Skin epidermis (tissue), 12 donors: Measurements from ENCODE around the gene LMOD2.
"Not testable (repeated sequence)": the region's sequence is repeated elsewhere in the genome, so short reads cannot be mapped to it uniquely, and the experiment has no call there.

ENCODE experiments used
- H3K27ac ChIP-seq, 21 experiments: fragments of 200-600 bp; sonication (generic) in 11 of 21; one replicate each; pipeline ENCODE4 v1.5.0; 2020; ENCODE audit warnings: mild to moderate bottlenecking in 3 of 21, inconsistent platforms in 2 of 21, moderate library complexity in 2 of 21
- H3K4me3 ChIP-seq, 7 experiments: fragments of 200-600 bp; sonication (generic) in 2 of 7; one replicate each; pipeline ENCODE4 v1.5.0; 2020; ENCODE audit warnings: inconsistent platforms in 2 of 7, mild to moderate bottlenecking in 2 of 7, moderate library complexity in 1 of 7

LMOD2 gene

GRCh38 chr7:123655614-123656013 is at the start of gene LMOD2:
Gene LMOD2 (plus strand): TSS chr7:123655866. CDS start chr7:123655964, 98 bp downstream.
- H3K27ac ChIP-seq = no peak within 1 kb of the TSS
- H3K4me3 ChIP-seq = no peak within 1 kb of the TSS

GRCh38 chr7:123607423-123607975 is 48.2 kb upstream of the LMOD2 start:
- Histone ChIP-seq H3K27ac (no peak overlapping the region), H3K4me3 (no peak overlapping the region)

GRCh38 chr7:123608991-123609882 is 46.4 kb upstream of the LMOD2 start:
- no peak overlapping the region for H3K4me3 ChIP-seq
- no peak overlapping the region for H3K27ac ChIP-seq

- Histone ChIP-seq H3K4me3 (no peak overlapping the region), H3K27ac (no peak overlapping the region)
Observed at GRCh38 chr7:123609883-123610239, 45.8 kb upstream of the LMOD2 start.

- Histone ChIP-seq H3K4me3 (no peak overlapping the region), H3K27ac (no peak overlapping the region)
Observed at GRCh38 chr7:123612024-123612423, 43.6 kb upstream of the LMOD2 start.

GRCh38 chr7:123615344-123615743 is 40.3 kb upstream of the LMOD2 start:
- Histone ChIP-seq H3K4me3 (no peak overlapping the region), H3K27ac (no peak overlapping the region)

- H3K27ac ChIP-seq = no peak overlapping the region
- H3K4me3 ChIP-seq = no peak overlapping the region
Observed at GRCh38 chr7:123616223-123616622, 39.4 kb upstream of the LMOD2 start.

- Histone ChIP-seq H3K27ac (no peak overlapping the region), H3K4me3 (no peak overlapping the region)
Observed at GRCh38 chr7:123621707-123622106, 34.0 kb upstream of the LMOD2 start.

- Histone ChIP-seq H3K4me3 (no peak overlapping the region), H3K27ac (no peak overlapping the region)
Observed at GRCh38 chr7:123622660-123623386, 32.8 kb upstream of the LMOD2 start.

- no peak overlapping the region for H3K27ac ChIP-seq
Observed at GRCh38 chr7:123624527-123625183, 31.0 kb upstream of the LMOD2 start.

GRCh38 chr7:123625254-123625653 is 30.4 kb upstream of the LMOD2 start:
- no peak overlapping the region for H3K27ac ChIP-seq
- no peak overlapping the region for H3K4me3 ChIP-seq

More at GRCh38 chr7:123624527-123625183, 31.0 kb upstream of the LMOD2 start:
- H3K4me3 ChIP-seq = no peak overlapping the region

GRCh38 chr7:123627851-123628250 is 27.8 kb upstream of the LMOD2 start:
- no peak overlapping the region for H3K27ac ChIP-seq
- H3K4me3 ChIP-seq = no peak overlapping the region

GRCh38 chr7:123628829-123629228 is 26.8 kb upstream of the LMOD2 start:
- Histone ChIP-seq H3K4me3 (no peak overlapping the region), H3K27ac (no peak overlapping the region)

GRCh38 chr7:123629281-123629680 is 26.4 kb upstream of the LMOD2 start:
- H3K27ac ChIP-seq = no peak overlapping the region
- no peak overlapping the region for H3K4me3 ChIP-seq

- Histone ChIP-seq H3K27ac (no peak overlapping the region), H3K4me3 (no peak overlapping the region)
Observed at GRCh38 chr7:123632808-123633207, 22.9 kb upstream of the LMOD2 start.

GRCh38 chr7:123633553-123633952 is 22.1 kb upstream of the LMOD2 start:
- Histone ChIP-seq H3K4me3 (no peak overlapping the region), H3K27ac (no peak overlapping the region)

- not testable (repeated sequence) for H3K27ac ChIP-seq, H3K4me3 ChIP-seq
Observed at GRCh38 chr7:123634011-123634573, 21.6 kb upstream of the LMOD2 start.

GRCh38 chr7:123635551-123636359 is 19.9 kb upstream of the LMOD2 start:
- H3K27ac ChIP-seq = no peak overlapping the region
- H3K4me3 ChIP-seq = no peak overlapping the region

- Histone ChIP-seq H3K4me3 (no peak overlapping the region), H3K27ac (no peak overlapping the region)
Observed at GRCh38 chr7:123637203-123637602, 18.5 kb upstream of the LMOD2 start.
